ENCODE results near the gene LRRK1. TPM values are rescaled to one million over a fixed set of nuclear protein-coding genes. Genes with fewer than 3 reads are reported as not detected.
A peak's percentile ranks its signal among the peaks of the same experiment; 100 is the strongest.

Gene LRRK1
- total RNA-seq, 1 donor from 2014 or later: 21.1 TPM

- DNase-seq (ENCODE audit: extremely low spot score in 2 of 2): peak; percentile 71 to 79
- no peak overlapping the region for H3K27ac ChIP-seq
These were observed 140.5 kb downstream of the LRRK1 start for GRCh38 chr15:101059381-101060341.

GRCh38 chr15:101060576-101061551 lies 141.7 kb downstream of the LRRK1 start:
- intact Hi-C loops (cut with DNase I): no loop called here
- Histone ChIP-seq H3K4me3 (no peak overlapping the region), H3K36me3 (peaks cover 0 to 39% of the 10 kb centered on the region in 2 donors)

More at GRCh38 chr15:101059381-101060341, 140.5 kb downstream of the LRRK1 start:
- H3K4me3 ChIP-seq: no peak overlapping the region
- no peaks in the 10 kb centered on the region for H3K4me1 ChIP-seq
- H3K36me3 ChIP-seq: peaks cover 0 to 36% of the 10 kb centered on the region in 2 donors
- H3K9me3 ChIP-seq: no peaks in the 10 kb centered on the region
- no peak for TF ChIP-seq POLR2A (IDR thresholded peaks at IDR 0.05)
- TF ChIP-seq POLR2AphosphoS5 (IDR thresholded peaks at IDR 0.05; ENCODE audit: insufficient read depth in 1 of 2, low read depth in 1 of 2): no peak
- no peak for TF ChIP-seq CTCF (IDR thresholded peaks at IDR 0.05)
- intact Hi-C loops (cut with DNase I): no loop called here
- no peaks in the 10 kb centered on the region for H3K27me3 ChIP-seq

GRCh38 chr15:101062063-101062462 lies 142.9 kb downstream of the LRRK1 start:
- H3K27ac ChIP-seq: no peak overlapping the region
- TF ChIP-seq CTCF (IDR thresholded peaks at IDR 0.05) (no peak), POLR2A (IDR thresholded peaks at IDR 0.05) (no peak), POLR2AphosphoS5 (IDR thresholded peaks at IDR 0.05; ENCODE audit: insufficient read depth in 1 of 2, low read depth in 1 of 2) (no peak)
- H3K36me3 ChIP-seq: peaks cover 0 to 35% of the 10 kb centered on the region in 2 donors
- DNase-seq (ENCODE audit: extremely low spot score in 2 of 2): no peak
- H3K9me3 ChIP-seq: no peaks in the 10 kb centered on the region
- H3K4me3 ChIP-seq: no peak overlapping the region
- intact Hi-C loops (cut with DNase I): no loop called here
- H3K27me3 ChIP-seq: no peaks in the 10 kb centered on the region
- no peaks in the 10 kb centered on the region for H3K4me1 ChIP-seq

More at GRCh38 chr15:101060576-101061551, 141.7 kb downstream of the LRRK1 start:
- Histone ChIP-seq H3K9me3 (no peaks in the 10 kb centered on the region), H3K27ac (no peak overlapping the region), H3K4me1 (no peaks in the 10 kb centered on the region), H3K27me3 (no peaks in the 10 kb centered on the region)
- TF ChIP-seq POLR2A (IDR thresholded peaks at IDR 0.05): no peak
- no peak for TF ChIP-seq POLR2AphosphoS5 (IDR thresholded peaks at IDR 0.05; ENCODE audit: insufficient read depth in 1 of 2, low read depth in 1 of 2)
- TF ChIP-seq CTCF (IDR thresholded peaks at IDR 0.05): no peak
- no peak for DNase-seq (ENCODE audit: extremely low spot score in 2 of 2)

- intact Hi-C loops (cut with DNase I): no loop called here
- no peak for DNase-seq (ENCODE audit: extremely low spot score in 2 of 2)
- TF ChIP-seq POLR2A (IDR thresholded peaks at IDR 0.05): no peak
- TF ChIP-seq POLR2AphosphoS5 (IDR thresholded peaks at IDR 0.05; ENCODE audit: insufficient read depth in 1 of 2, low read depth in 1 of 2): no peak
- no peak for TF ChIP-seq CTCF (IDR thresholded peaks at IDR 0.05)
- H3K36me3 ChIP-seq: peaks cover 0 to 30% of the 10 kb centered on the region in 2 donors
- H3K27me3 ChIP-seq: no peaks in the 10 kb centered on the region
- no peak overlapping the region for H3K4me3 ChIP-seq
- H3K9me3 ChIP-seq: no peaks in the 10 kb centered on the region
- H3K4me1 ChIP-seq: peaks cover under 1% of the 10 kb centered on the region
- H3K27ac ChIP-seq: no peak overlapping the region
These were observed 143.5 kb downstream of the LRRK1 start for GRCh38 chr15:101062471-101063171.
